GM21737 (cell line): ENCODE results near the gene AKNA.
A peak's percentile ranks its signal among the peaks of the same experiment; 100 is the strongest.

ENCODE experiments used
- ATAC-seq: cut with Tn5 transposase; IDR thresholded peaks from one replicate; pipeline ENCODE4 v1.9.1; 2021; ENCODE audit warnings: mild to moderate bottlenecking, moderate library complexity; ENCODE audit not compliant: unreplicated experiment

AKNA gene

GRCh38 chr9:114363424-114363823 lies 24.4 kb downstream of the AKNA start:
- ATAC-seq: no peak

DNA sequence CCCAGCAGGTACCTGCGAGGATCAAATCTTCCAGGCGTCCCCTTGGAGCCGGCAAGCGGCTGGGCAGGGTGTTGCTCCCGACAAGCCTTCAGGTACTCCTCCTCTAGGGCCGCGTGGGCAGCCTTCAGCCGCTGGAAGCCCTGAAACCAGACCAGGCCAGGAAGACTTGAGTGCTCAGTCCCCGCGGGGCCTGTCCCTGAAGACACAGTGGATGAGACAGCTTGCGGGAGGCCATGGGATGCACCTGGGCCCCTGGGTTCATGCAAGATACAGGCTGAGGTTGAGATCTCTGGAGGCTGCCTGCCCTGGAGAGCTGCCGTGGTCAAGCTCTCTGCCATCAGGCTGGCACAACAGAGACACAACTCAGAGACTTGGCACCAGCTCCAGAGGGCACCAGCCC lies 25.4 kb downstream of the AKNA start:
- no peak for ATAC-seq

GRCh38 chr9:114361542-114361941 lies 26.2 kb downstream of the AKNA start:
- no peak for ATAC-seq

DNA sequence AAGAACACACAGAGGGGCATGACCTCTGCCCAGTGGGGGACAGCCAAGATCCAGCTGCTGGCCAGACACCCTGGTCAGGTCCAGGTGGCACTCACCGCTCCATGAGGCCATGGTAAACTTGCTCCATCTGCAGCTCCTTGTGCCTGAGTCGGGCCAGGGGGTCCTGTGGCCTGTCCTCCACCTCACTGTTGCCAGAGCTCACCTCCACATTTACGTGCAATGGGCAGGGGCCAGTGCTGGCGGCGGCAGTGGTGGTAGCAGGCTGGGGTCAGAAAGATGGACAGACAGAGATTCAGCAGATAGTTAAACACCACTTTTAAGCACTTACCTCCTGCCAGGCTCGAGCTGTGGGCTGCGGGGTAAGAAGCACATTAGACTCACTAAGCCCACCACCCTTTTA lies 28.0 kb downstream of the AKNA start:
- no peak for ATAC-seq

- no peak for ATAC-seq
Observed at GRCh38 chr9:114357911-114358328, 29.9 kb downstream of the AKNA start.

GRCh38 chr9:114357360-114357759 lies 30.4 kb downstream of the AKNA start:
- no peak for ATAC-seq

- ATAC-seq: no peak
Observed at GRCh38 chr9:114356792-114357191, 31.0 kb downstream of the AKNA start.

DNA sequence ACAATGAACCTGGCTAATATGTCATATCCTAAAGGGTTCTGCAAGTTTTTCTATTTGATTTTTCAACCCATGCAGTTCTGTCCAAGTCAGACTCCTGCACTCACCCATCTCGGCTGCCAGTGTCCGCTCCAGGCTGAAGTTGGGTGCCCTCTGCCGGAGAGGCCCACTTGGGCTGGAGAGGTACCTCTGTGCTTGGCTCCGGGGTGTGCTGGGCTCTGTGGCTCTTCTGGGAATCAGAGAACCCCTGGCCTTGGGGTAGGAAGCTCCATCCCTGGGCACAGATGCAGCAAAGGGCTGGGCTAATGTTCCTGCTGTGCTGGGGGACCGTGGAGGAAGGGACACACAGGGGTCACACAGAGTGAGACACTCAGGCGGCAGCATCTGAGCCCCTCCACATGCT lies 32.0 kb downstream of the AKNA start:
- ATAC-seq: no peak

DNA sequence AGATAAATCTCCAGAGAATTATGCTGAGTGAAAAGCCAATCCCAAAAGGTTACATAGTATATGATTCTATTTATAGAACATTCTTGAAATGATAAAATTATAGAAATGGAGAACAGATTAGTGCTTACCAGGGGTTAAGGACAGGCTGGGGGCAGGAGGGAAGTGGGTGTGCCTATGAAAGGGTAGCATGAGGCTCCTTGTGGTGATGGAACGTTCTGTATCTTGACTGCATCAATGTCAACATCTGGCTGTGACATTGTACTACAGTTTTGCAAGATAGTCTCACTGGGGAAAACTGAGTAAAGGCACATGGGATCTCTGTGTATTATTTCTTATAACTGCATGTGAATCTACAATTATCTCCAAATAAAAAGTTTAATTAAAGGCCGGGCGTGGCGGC lies 35.9 kb downstream of the AKNA start:
- ATAC-seq: no peak

DNA sequence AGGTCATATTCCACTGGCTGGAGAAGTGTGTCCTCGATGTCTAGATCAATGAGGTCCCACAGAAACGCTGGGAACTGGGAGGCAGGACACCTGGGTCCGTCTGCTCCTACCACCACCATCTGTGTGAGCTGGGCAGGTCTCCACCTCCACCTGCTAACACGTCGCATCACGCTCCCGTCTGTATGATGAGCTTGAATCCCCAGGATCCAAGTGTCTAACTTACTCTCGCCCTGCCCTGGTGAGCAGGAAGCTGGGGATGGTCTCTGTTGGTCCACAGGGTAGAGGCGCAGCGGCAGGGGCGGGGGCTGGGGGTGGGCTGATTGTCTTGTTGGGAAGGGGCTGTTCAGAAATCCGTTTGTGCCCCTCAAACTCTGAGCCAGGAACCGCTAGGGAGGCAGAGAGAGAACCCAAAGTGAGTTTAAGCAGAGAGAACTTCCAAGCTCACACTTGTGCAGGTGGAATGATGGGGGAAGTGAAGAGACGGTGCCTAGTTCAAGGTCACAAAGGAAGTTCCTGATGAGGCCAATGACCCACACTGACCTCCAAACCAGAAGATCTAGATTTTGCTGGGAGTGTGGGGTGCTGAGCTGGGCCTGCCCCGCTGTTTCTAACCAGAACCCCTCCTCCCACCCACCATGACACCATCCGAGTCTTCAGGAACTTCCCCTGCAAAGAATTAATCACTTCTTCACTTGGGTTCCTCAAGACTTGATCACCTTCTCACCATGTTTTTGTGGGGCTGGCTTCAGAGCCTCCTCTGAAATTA lies 37.0 kb downstream of the AKNA start:
- no peak for ATAC-seq

DNA sequence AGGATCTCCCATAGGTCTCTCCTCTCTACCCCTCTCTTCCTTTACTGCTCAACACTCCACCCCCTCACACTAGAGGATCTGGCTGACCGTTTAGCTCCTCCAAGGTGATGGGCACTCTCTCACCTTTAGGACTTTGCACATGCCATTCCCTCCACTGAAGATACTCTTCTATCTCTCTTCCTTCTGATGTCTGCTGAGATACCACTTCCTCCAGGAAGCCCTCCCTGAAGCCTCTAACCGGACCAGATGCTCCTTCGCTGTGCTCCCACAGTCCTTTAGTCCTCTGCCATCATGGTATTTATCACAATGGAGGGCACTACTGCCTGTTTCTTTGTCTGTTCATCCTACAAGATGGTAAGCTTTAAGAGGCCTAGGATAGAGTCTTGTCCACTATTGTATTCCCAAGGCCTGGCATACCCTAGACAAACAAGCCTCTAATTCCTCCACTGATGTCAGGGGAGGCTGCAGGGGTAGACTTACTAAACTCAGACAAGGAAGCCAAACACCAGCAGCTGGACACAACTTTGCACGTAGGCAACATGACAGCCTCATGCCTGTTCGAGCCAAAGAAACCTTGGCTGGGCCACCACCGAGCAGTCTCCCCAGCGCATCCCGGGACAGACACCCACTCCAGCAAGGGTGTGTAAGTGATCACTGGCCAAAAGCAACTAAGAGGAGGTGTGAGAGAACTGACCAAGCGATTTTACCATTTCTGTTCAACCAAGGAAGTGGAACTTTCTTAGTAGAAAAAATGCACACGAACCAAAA lies 37.9 kb downstream of the AKNA start:
- ATAC-seq: no peak

DNA sequence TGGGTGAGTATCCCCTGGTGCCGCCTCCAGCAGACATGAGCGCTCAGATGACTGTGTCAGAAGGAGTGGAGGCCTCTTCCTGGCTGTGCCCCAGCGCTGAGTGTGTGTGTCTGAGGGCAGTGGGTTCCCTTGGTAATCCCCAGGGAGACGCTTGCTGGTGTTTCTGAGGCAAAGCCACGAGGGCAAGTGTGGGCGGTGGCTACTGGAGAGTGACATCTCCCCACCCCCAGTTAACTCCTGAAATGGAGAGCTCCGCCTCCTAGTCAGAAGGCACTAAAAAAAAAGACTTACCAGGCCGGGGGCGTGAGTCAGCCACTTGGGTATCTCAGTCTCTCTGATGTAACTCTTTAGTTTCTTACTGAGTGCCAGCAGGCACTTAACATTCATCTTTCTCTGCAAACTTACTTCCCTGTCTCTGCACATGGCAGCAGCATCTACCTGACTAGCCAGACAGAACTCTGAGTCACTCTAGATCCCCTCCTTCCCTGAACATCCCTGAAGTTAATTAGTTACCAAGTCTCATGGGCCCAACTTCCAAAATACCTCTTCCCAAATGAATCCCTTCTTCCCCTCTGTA lies 38.8 kb downstream of the AKNA start:
- peak; percentile 94 for ATAC-seq

- no peak for ATAC-seq
Observed at GRCh38 chr9:114348261-114348905, 39.4 kb downstream of the AKNA start.

- ATAC-seq: no peak
Observed at GRCh38 chr9:114347675-114348074, 40.1 kb downstream of the AKNA start.

DNA sequence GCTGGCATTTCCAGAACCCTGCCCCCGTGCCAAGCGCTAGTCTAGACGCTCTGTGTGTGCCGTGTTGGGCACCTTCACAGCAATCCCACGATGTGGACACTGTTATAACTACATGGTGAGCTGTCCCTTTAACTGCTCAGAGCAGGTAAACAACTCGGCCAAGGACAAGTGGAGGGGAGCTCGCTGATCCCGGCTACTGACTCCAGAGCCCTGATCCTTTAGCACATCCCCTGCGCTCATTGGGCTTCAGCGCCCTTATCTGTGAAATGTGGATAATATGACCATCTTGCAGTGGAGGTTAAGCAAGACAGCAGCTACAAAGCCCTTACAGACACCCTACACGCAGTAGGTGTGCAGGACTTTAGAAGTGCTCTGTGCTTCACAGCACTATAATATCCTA lies 41.6 kb downstream of the AKNA start:
- ATAC-seq: no peak

GRCh38 chr9:114345493-114346065 lies 42.2 kb downstream of the AKNA start:
- no peak for ATAC-seq

DNA sequence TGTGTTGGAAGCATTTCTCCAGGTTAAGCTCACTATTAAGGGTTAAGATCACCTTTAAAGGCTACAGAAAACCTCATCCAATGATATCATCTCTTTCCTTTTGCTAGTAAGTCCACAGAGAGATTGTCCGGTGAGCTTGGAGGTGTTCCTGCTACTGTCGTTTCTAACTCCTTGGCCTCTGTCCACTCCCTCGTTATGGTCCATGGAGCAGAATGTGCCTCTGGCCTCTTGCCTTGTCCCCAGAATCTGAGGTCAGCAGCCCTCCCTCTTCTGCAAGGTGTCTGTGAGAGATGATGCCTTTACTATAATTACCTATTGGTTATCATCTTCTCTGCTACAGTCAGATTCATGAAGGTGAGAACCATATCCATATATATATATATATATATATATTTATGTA lies 43.1 kb downstream of the AKNA start:
- no peak for ATAC-seq

GRCh38 chr9:114344188-114344566 lies 43.6 kb downstream of the AKNA start:
- ATAC-seq: no peak

GRCh38 chr9:114343471-114344187 lies 44.2 kb downstream of the AKNA start:
- no peak for ATAC-seq

DNA sequence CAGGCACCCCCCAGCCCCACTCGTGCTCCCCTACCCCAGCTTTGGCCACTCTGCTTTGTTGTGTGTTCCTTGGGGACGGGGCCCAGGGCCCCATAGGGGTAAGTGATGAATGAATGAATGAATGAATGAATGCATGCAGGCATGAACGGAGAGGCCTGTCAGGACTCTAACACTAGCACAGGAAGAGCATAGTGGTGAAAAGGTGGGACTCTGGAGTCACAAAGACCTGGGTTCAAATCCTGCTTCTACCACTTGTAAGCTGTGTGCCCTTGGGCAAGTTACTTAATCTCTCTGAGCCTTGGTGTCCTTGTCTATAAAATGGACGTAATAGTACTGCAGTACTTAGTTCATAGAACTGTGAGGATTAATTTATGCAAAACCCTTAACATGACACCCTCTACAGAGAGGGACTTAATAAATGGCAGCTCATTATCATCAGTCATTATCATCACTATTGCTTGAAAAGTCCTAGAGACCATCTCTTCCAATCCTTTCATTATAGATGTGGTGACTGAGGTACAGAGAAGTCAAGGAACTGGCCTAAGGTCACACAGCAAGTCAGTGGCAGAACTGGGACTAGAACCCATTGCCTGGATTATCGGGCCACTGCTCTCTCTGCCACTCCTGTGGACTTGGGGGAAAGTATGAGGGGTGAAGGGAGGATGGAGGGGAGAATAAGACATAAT lies 44.9 kb downstream of the AKNA start:
- ATAC-seq: no peak
